Gastroesophageal sphincter (tissue), 4 donors: Measurements from ENCODE around the gene FCN1. TPM values are rescaled to one million over a fixed set of nuclear protein-coding genes. Genes with fewer than 3 reads are reported as not detected.

Source experiments
- ATAC-seq: fragments of 150-250 bp; one replicate; pipeline ENCODE4 v1.9.1; 2016; ENCODE audit warnings: mild to moderate bottlenecking, moderate library complexity
- H3K27ac ChIP-seq, 4 donors: fragments of 200-600 bp; sonication (generic) in 3 of 4; 1 replicate in 3 of 4; 2 replicates in 1 of 4; pipeline ENCODE4 v1.5.1; 2016 to 2019
- H3K27me3 ChIP-seq: fragments of 200-600 bp; sonication (generic); one replicate; pipeline ENCODE4 v1.5.1; 2019
- H3K36me3 ChIP-seq, 2 donors: fragments of 200-600 bp; sonication (generic); one replicate each; pipeline ENCODE4 v1.5.1; 2019; ENCODE audit warnings: control low read depth in 1 of 2
- H3K4me1 ChIP-seq, 3 donors: fragments of 200-600 bp; sonication (generic); 1 replicate in 2 of 3; 2 replicates in 1 of 3; pipeline ENCODE4 v1.5.1; 2016 to 2019; ENCODE audit warnings: control low read depth in 2 of 3
- H3K4me3 ChIP-seq, 2 donors: fragments of 200-600 bp; sonication (generic); one replicate each; pipeline ENCODE4 v1.5.1; 2019; ENCODE audit warnings: mild to moderate bottlenecking in 1 of 2, moderate library complexity in 1 of 2
- H3K9me3 ChIP-seq, 3 donors: fragments of 200-600 bp; sonication (generic); one replicate each; pipeline ENCODE4 v1.5.1; 2017 to 2019; ENCODE audit warnings: control low read depth in 2 of 3
- CTCF ChIP-seq, 4 experiments: fragments of 200-600 bp in 2 of 4; fragments of 450-650 bp in 2 of 4; sonication (generic) in 1 of 4; IDR thresholded peaks; one replicate each; pipeline ENCODE4 v1.5.1; 2017 to 2019; ENCODE audit warnings: antibody characterized with exemption in 4 of 4, mild to moderate bottlenecking in 2 of 4, moderate library complexity in 2 of 4
- EP300 ChIP-seq: sonication (generic); formaldehyde crosslinking; IDR thresholded peaks from one replicate; pipeline ENCODE4 v1.6.1; 2017; ENCODE audit warnings: antibody characterized with exemption, mild to moderate bottlenecking
- POLR2A ChIP-seq, 2 donors: fragments of 450-650 bp; IDR thresholded peaks; one replicate each; pipeline ENCODE4 v1.6.1; 2017; ENCODE audit warnings: antibody characterized with exemption in 2 of 2, mild to moderate bottlenecking in 2 of 2, moderate library complexity in 1 of 2
- POLR2AphosphoS5 ChIP-seq: sonication (generic); formaldehyde crosslinking; IDR thresholded peaks from one replicate; pipeline ENCODE4 v1.6.1; 2017; ENCODE audit warnings: antibody characterized with exemption
- WGBS, 2 donors: methylation state at CpG; one replicate each; pipeline ENCODE4 v1.1.5; 2018; ENCODE audit warnings: low coverage in 1 of 2; 5-methylcytosine and 5-hydroxymethylcytosine counted together
- total RNA-seq, 4 donors: library from RNA; depleted of rRNA; stranded (reverse); fragments of >200 nt; gene quantifications; one replicate each; pipeline ENCODE4 v1.1.0, GENCODE V29; 2016

The FCN1 gene
- 1 to 10 TPM in 3 of 4 donors, under 1 TPM in 1; 0.31 to 9.4 (median 3.2) TPM for total RNA-seq

GRCh38 chr9:134917431-134918373 is at the start of gene FCN1:
Gene FCN1 (minus strand): TSS chr9:134917912. CDS start chr9:134917871, 41 bp downstream.
- Histone ChIP-seq H3K27me3 (peaks cover 35% of the 10 kb centered on the region), H3K4me1 (no peaks in the 10 kb centered on the region), H3K4me3 (no peak within 1 kb of the TSS), H3K9me3 (peaks cover 0 to 24% (median 0%) of the 10 kb centered on the region in 3 donors), H3K36me3 (no peaks in the 10 kb centered on the region), H3K27ac (no peak within 1 kb of the TSS)
- 67 to 69% methylated on average over 3 to 4 of the region's 11 CpGs for WGBS, 2 donors
- ATAC-seq: no peak
- no peak for TF ChIP-seq EP300
- TF ChIP-seq CTCF (IDR thresholded peaks at IDR 0.05): no peak
- no peak for TF ChIP-seq POLR2A (IDR thresholded peaks at IDR 0.05)
- TF ChIP-seq POLR2AphosphoS5: no peak

- ATAC-seq: no peak
- H3K9me3 ChIP-seq: no peaks in the 10 kb centered on the region
- no peak overlapping the region for H3K4me3 ChIP-seq
- no peak overlapping the region for H3K27ac ChIP-seq
- no peak for TF ChIP-seq POLR2AphosphoS5
- TF ChIP-seq CTCF (IDR thresholded peaks at IDR 0.05): no peak
- TF ChIP-seq POLR2A (IDR thresholded peaks at IDR 0.05): no peak
- TF ChIP-seq EP300: no peak
- WGBS, 2 donors: 63% methylated on average over 2 of the region's 23 CpGs; no CpG with 5 or more reads in 1 of the 2 donors
- peaks cover 87% of the 10 kb centered on the region for H3K27me3 ChIP-seq
- H3K4me1 ChIP-seq: no peaks in the 10 kb centered on the region
- no peaks in the 10 kb centered on the region for H3K36me3 ChIP-seq
Measured at GRCh38 chr9:134966697-134967546, 49.2 kb upstream of the FCN1 start.

GRCh38 chr9:134966270-134966669 is 48.6 kb upstream of the FCN1 start:
- no peak for ATAC-seq

GRCh38 chr9:134965851-134966250 is 48.1 kb upstream of the FCN1 start:
- H3K36me3 ChIP-seq: no peaks in the 10 kb centered on the region
- TF ChIP-seq POLR2AphosphoS5 (no peak), EP300 (no peak), POLR2A (IDR thresholded peaks at IDR 0.05) (no peak), CTCF (IDR thresholded peaks at IDR 0.05) (no peak)
- ATAC-seq: no peak
- H3K27ac ChIP-seq: no peak overlapping the region
- peaks cover 86% of the 10 kb centered on the region for H3K27me3 ChIP-seq
- no peak overlapping the region for H3K4me3 ChIP-seq
- WGBS, 2 donors: 74 to 95% methylated on average over 3 to 4 of the region's 6 CpGs
- no peaks in the 10 kb centered on the region for H3K9me3 ChIP-seq
- H3K4me1 ChIP-seq: no peaks in the 10 kb centered on the region

More at GRCh38 chr9:134966270-134966669, 48.6 kb upstream of the FCN1 start:
- WGBS, 2 donors: 83 to 96% methylated on average over 3 to 4 of the region's 12 CpGs
- no peak for TF ChIP-seq POLR2AphosphoS5
- no peak for TF ChIP-seq POLR2A (IDR thresholded peaks at IDR 0.05)
- no peak for TF ChIP-seq EP300
- no peak for TF ChIP-seq CTCF (IDR thresholded peaks at IDR 0.05)
- H3K36me3 ChIP-seq: no peaks in the 10 kb centered on the region
- H3K4me1 ChIP-seq: no peaks in the 10 kb centered on the region
- H3K27me3 ChIP-seq: peaks cover 86% of the 10 kb centered on the region
- H3K9me3 ChIP-seq: no peaks in the 10 kb centered on the region
- no peak overlapping the region for H3K27ac ChIP-seq
- no peak overlapping the region for H3K4me3 ChIP-seq
